ENCODE results near the gene OPCML.

The OPCML gene

GRCh38 chr11:133133606-133134005, 398.7 kb downstream of the OPCML start:
- H3K36me3 ChIP-seq (replicated peaks; ENCODE audit: insufficient read depth, low read length), result no peaks in the 10 kb centered on the region
- no peak for DNase-seq
- no peaks in the 10 kb centered on the region for H3K4me1 ChIP-seq (ENCODE audit: low read length)
- no peaks in the 10 kb centered on the region for H3F3A ChIP-seq (ENCODE audit: insufficient read depth, low read length)
- H3K9ac ChIP-seq (ENCODE audit: low read length), result no peak overlapping the region
- no peak for TF ChIP-seq EZH2phosphoT487 (IDR thresholded peaks at IDR 0.05; ENCODE audit: low read length)
- H2AFZ ChIP-seq (ENCODE audit: low read length), result no peak overlapping the region
- H3K79me2 ChIP-seq (ENCODE audit: low read length), result no peaks in the 10 kb centered on the region
- no peak overlapping the region for H3K4me3 ChIP-seq (ENCODE audit: low read length)
- no peaks in the 10 kb centered on the region for H3K9me3 ChIP-seq (replicated peaks; ENCODE audit: insufficient read depth, low read length)
- H4K20me1 ChIP-seq (ENCODE audit: insufficient read depth, low read length), result no peaks in the 10 kb centered on the region
- H3K9me2 ChIP-seq (replicated peaks; ENCODE audit: insufficient read depth, low read length), result no peaks in the 10 kb centered on the region
- no peaks in the 10 kb centered on the region for H3K27me3 ChIP-seq (replicated peaks; ENCODE audit: insufficient read depth, low read length)
- no peak overlapping the region for H3K27ac ChIP-seq (ENCODE audit: low read length)
- H3K4me2 ChIP-seq (ENCODE audit: low read depth, low read length), result no peak overlapping the region

GRCh38 chr11:133133050-133133449, 399.3 kb downstream of the OPCML start:
- H2AFZ ChIP-seq (ENCODE audit: low read length), result no peak overlapping the region
- H3K79me2 ChIP-seq (ENCODE audit: low read length), result no peaks in the 10 kb centered on the region
- H4K20me1 ChIP-seq (ENCODE audit: insufficient read depth, low read length), result no peaks in the 10 kb centered on the region
- no peaks in the 10 kb centered on the region for H3K36me3 ChIP-seq (replicated peaks; ENCODE audit: insufficient read depth, low read length)
- no peak overlapping the region for H3K4me2 ChIP-seq (ENCODE audit: low read depth, low read length)
- no peaks in the 10 kb centered on the region for H3F3A ChIP-seq (ENCODE audit: insufficient read depth, low read length)
- H3K4me3 ChIP-seq (ENCODE audit: low read length), result no peak overlapping the region
- H3K9me3 ChIP-seq (replicated peaks; ENCODE audit: insufficient read depth, low read length), result no peaks in the 10 kb centered on the region
- DNase-seq, result no peak
- no peak overlapping the region for H3K9ac ChIP-seq (ENCODE audit: low read length)
- H3K27me3 ChIP-seq (replicated peaks; ENCODE audit: insufficient read depth, low read length), result no peaks in the 10 kb centered on the region
- no peaks in the 10 kb centered on the region for H3K4me1 ChIP-seq (ENCODE audit: low read length)
- H3K27ac ChIP-seq (ENCODE audit: low read length), result no peak overlapping the region
- H3K9me2 ChIP-seq (replicated peaks; ENCODE audit: insufficient read depth, low read length), result no peaks in the 10 kb centered on the region
- no peak for TF ChIP-seq CTCF (IDR thresholded peaks at IDR 0.05; ENCODE audit: low read length)
- no peak for TF ChIP-seq EZH2 (optimal IDR thresholded peaks at IDR 0.05; ENCODE audit: low read depth, low read length)
- no peak for TF ChIP-seq EZH2phosphoT487 (IDR thresholded peaks at IDR 0.05; ENCODE audit: low read length)

- no peak for DNase-seq
- no peaks in the 10 kb centered on the region for H3K4me1 ChIP-seq (ENCODE audit: low read length)
- TF ChIP-seq CTCF (IDR thresholded peaks at IDR 0.05; ENCODE audit: low read length), result no peak
- no peak for TF ChIP-seq EZH2 (optimal IDR thresholded peaks at IDR 0.05; ENCODE audit: low read depth, low read length)
- no peak for TF ChIP-seq EZH2phosphoT487 (IDR thresholded peaks at IDR 0.05; ENCODE audit: low read length)
- no peaks in the 10 kb centered on the region for H3F3A ChIP-seq (ENCODE audit: insufficient read depth, low read length)
- no peak overlapping the region for H3K27ac ChIP-seq (ENCODE audit: low read length)
- H3K9me3 ChIP-seq (replicated peaks; ENCODE audit: insufficient read depth, low read length), result no peaks in the 10 kb centered on the region
- H3K36me3 ChIP-seq (replicated peaks; ENCODE audit: insufficient read depth, low read length), result no peaks in the 10 kb centered on the region
- no peaks in the 10 kb centered on the region for H4K20me1 ChIP-seq (ENCODE audit: insufficient read depth, low read length)
- H3K4me2 ChIP-seq (ENCODE audit: low read depth, low read length), result no peak overlapping the region
- H3K9ac ChIP-seq (ENCODE audit: low read length), result no peak overlapping the region
- H2AFZ ChIP-seq (ENCODE audit: low read length), result no peak overlapping the region
- H3K4me3 ChIP-seq (ENCODE audit: low read length), result no peak overlapping the region
- H3K79me2 ChIP-seq (ENCODE audit: low read length), result no peaks in the 10 kb centered on the region
- H3K9me2 ChIP-seq (replicated peaks; ENCODE audit: insufficient read depth, low read length), result no peaks in the 10 kb centered on the region
- no peaks in the 10 kb centered on the region for H3K27me3 ChIP-seq (replicated peaks; ENCODE audit: insufficient read depth, low read length)
Measured at GRCh38 chr11:133127741-133128140, 404.6 kb downstream of the OPCML start.

- H3K9me3 ChIP-seq (replicated peaks; ENCODE audit: insufficient read depth, low read length), result no peaks in the 10 kb centered on the region
- H3K4me1 ChIP-seq (ENCODE audit: low read length), result no peaks in the 10 kb centered on the region
- H3F3A ChIP-seq (ENCODE audit: insufficient read depth, low read length), result no peaks in the 10 kb centered on the region
- H3K27ac ChIP-seq (ENCODE audit: low read length), result no peak overlapping the region
- no peaks in the 10 kb centered on the region for H3K36me3 ChIP-seq (replicated peaks; ENCODE audit: insufficient read depth, low read length)
- TF ChIP-seq EZH2phosphoT487 (IDR thresholded peaks at IDR 0.05; ENCODE audit: low read length) (no peak), EZH2 (optimal IDR thresholded peaks at IDR 0.05; ENCODE audit: low read depth, low read length) (no peak), CTCF (IDR thresholded peaks at IDR 0.05; ENCODE audit: low read length) (no peak)
- H3K4me2 ChIP-seq (ENCODE audit: low read depth, low read length), result no peak overlapping the region
- no peaks in the 10 kb centered on the region for H4K20me1 ChIP-seq (ENCODE audit: insufficient read depth, low read length)
- no peak overlapping the region for H2AFZ ChIP-seq (ENCODE audit: low read length)
- no peaks in the 10 kb centered on the region for H3K79me2 ChIP-seq (ENCODE audit: low read length)
- no peak for DNase-seq
- H3K4me3 ChIP-seq (ENCODE audit: low read length), result no peak overlapping the region
- no peak overlapping the region for H3K9ac ChIP-seq (ENCODE audit: low read length)
- H3K9me2 ChIP-seq (replicated peaks; ENCODE audit: insufficient read depth, low read length), result no peaks in the 10 kb centered on the region
- no peaks in the 10 kb centered on the region for H3K27me3 ChIP-seq (replicated peaks; ENCODE audit: insufficient read depth, low read length)
Measured at GRCh38 chr11:133123796-133124195, 408.5 kb downstream of the OPCML start.
